ENCODE data around the gene SMTN. TPM values are rescaled to one million over a fixed set of nuclear protein-coding genes. Genes with fewer than 3 reads are reported as not detected.

The SMTN gene
- total and polyA plus RNA-seq, 2 donors = 149 to 1,750 TPM

DNA sequence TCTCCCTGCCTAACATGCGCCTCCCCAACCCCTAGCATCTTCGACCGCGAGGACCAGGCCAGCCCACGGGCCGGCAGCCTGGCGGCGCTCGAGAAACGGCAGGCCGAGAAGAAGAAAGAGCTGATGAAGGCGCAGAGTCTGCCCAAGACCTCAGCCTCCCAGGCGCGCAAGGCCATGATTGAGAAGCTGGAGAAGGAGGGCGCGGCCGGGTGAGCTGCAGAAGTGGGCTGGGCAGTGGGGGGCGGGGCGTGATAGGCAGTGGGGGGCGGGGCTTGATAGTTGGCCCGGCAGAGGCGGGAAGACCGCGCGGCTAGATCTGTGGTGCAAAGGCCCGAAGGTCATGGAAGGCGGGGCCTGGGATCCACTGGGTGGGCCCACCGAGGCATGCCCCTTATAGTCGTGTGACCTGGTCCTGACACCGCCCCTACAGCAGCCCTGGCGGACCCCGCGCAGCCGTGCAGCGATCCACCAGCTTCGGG is 17.6 kb downstream of the SMTN start:
- Histone ChIP-seq H3K27ac (ENCODE audit: low read depth) (peak overlapping the region; percentile 46), H3K36me3 (ENCODE audit: insufficient read depth) (no peaks in the 10 kb centered on the region), H3K4me1 (ENCODE audit: insufficient read depth) (no peaks in the 10 kb centered on the region), H3K4me3 (ENCODE audit: low read depth, low read length) (no peak overlapping the region)
- WGBS = 43% methylated on average over 36 of the region's 36 CpGs
- no peak for DNase-seq (ENCODE audit: extremely low spot score)

DNA sequence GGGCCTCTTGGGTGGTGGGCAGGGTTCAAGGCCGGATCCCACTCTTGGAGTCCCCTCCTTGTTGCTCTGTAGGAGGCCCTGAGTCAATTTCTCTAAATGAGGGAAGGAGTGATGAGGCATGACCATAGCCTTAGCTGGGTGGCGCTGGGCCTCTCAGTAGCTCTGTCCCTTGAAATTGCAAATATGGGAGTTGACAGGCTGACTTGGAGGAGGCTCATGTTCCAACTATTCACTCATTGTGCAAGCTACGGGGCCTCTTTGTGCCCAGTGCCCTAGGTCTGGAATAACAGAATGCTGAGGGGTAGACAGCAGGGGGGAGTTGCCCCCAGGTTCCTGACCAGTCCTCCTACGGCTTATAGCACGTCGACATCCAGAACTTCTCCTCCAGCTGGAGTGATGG is 18.3 kb downstream of the SMTN start:
- WGBS = 82% methylated on average over 6 of the region's 6 CpGs
- Histone ChIP-seq H3K4me1 (ENCODE audit: insufficient read depth) (no peaks in the 10 kb centered on the region), H3K4me3 (ENCODE audit: low read depth, low read length) (no peak overlapping the region), H3K27ac (ENCODE audit: low read depth) (peak overlapping the region; percentile 46), H3K36me3 (ENCODE audit: insufficient read depth) (no peaks in the 10 kb centered on the region)
- DNase-seq (ENCODE audit: extremely low spot score) = no peak

DNA sequence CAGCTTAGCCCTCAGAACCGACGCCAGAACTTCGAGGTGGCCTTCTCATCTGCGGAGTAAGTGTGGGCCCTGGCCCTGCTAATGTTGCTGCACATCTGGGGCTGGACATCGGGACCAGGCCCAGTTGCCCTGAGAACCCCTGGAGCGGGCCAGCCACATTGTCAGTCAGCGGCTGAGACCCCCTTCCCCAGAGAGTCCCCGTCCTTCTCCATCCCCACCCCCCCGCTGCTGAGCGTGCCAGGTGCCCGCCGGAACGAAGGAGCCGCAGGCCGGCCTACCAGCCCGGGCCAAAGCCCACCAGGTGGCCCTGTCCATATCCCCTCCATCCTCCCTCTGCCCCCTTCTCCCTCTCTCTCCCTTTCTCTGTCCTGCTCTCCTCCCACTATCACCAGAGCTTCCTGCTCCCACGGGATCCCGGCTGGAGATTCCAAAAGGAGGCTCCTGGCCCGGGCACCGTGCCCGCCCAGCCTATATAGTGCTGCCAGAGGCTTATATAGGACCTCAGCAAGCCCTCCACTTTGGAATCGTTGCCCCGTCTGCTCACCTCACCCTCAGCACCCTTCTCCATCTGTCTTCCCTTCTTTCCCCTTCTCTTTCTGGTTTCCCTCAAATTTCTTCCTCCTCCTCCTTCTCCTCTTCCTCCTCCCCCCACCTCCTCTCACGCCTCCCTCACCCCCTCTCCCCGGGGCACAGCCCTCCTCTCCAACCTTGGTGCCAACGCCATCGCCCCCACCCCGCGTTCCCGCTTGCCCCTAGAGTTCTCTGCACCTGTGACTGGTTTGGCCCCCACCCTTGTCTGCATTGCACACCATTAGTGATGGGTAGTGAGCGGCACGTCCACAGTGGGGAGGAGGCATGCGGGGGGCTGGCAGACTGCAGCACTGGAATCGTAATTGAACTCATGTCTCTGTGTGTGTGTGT is 19.0 kb downstream of the SMTN start:
- Histone ChIP-seq H3K36me3 (ENCODE audit: insufficient read depth) (no peaks in the 10 kb centered on the region), H3K4me3 (ENCODE audit: low read depth, low read length) (no peak overlapping the region), H3K27ac (ENCODE audit: low read depth) (no peak overlapping the region), H3K4me1 (ENCODE audit: insufficient read depth) (no peaks in the 10 kb centered on the region)
- no peak for DNase-seq (ENCODE audit: extremely low spot score)
- 90% methylated on average over 34 of the region's 34 CpGs for WGBS

GRCh38 chr22:31100762-31101525 is 19.8 kb downstream of the SMTN start:
- no peaks in the 10 kb centered on the region for H3K4me1 ChIP-seq (ENCODE audit: insufficient read depth)
- no peak overlapping the region for H3K27ac ChIP-seq (ENCODE audit: low read depth)
- WGBS = 88% methylated on average over 18 of the region's 18 CpGs
- no peak overlapping the region for H3K4me3 ChIP-seq (ENCODE audit: low read depth, low read length)
- no peak for DNase-seq (ENCODE audit: extremely low spot score)
- H3K36me3 ChIP-seq (ENCODE audit: insufficient read depth) = no peaks in the 10 kb centered on the region

DNA sequence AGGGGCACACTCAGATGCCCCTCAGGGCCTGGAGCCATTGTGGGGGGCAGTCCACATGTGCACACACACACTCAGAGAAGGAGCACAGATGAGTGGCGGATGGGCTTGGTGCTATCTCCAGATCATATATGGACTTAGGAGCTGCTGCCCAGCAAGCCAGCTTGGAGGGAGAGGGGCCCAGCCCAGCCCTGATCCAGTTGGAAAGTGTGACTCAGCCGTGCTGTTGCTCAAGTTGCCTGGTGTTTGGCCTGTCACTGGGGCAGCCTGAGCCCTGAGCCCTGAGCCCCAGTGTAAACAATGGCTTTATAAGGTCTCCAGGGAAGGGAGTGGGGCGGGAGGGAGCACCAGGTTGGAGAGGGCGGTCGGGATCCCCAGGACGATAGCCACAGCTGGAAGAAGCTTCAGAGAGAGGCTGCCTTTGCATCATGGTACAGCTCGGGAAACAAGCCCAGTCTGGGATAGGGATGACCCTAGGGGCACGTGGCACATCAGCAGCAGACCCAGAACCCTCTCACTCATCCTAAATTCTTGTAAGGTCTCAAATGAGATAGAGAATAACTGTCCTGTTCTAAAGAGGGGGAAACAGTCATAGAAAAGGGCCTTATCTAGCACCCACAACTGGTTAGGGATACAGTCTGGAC is 21.4 kb downstream of the SMTN start:
- Histone ChIP-seq H3K27ac (ENCODE audit: low read depth) (peak overlapping the region; percentile 76), H3K36me3 (ENCODE audit: insufficient read depth) (no peaks in the 10 kb centered on the region), H3K4me3 (ENCODE audit: low read depth, low read length) (no peak overlapping the region), H3K4me1 (ENCODE audit: insufficient read depth) (no peaks in the 10 kb centered on the region)
- 28% methylated on average over 8 of the region's 8 CpGs for WGBS
- no peak for DNase-seq (ENCODE audit: extremely low spot score)

GRCh38 chr22:31103111-31103510 is 22.0 kb downstream of the SMTN start:
- no peak for DNase-seq (ENCODE audit: extremely low spot score)
- 58% methylated on average over 2 of the region's 2 CpGs for WGBS
- H3K4me1 ChIP-seq (ENCODE audit: insufficient read depth) = no peaks in the 10 kb centered on the region
- H3K4me3 ChIP-seq (ENCODE audit: low read depth, low read length) = no peak overlapping the region
- H3K36me3 ChIP-seq (ENCODE audit: insufficient read depth) = no peaks in the 10 kb centered on the region
- H3K27ac ChIP-seq (ENCODE audit: low read depth) = peak overlapping the region; percentile 51

- Histone ChIP-seq H3K4me1 (ENCODE audit: insufficient read depth) (no peaks in the 10 kb centered on the region), H3K36me3 (ENCODE audit: insufficient read depth) (no peaks in the 10 kb centered on the region), H3K4me3 (ENCODE audit: low read depth, low read length) (no peak overlapping the region), H3K27ac (ENCODE audit: low read depth) (peak overlapping the region; percentile 30)
- no peak for DNase-seq (ENCODE audit: extremely low spot score)
- WGBS = 50% methylated on average over 33 of the region's 33 CpGs
These were observed 23.0 kb downstream of the SMTN start for GRCh38 chr22:31103899-31104694.

DNA sequence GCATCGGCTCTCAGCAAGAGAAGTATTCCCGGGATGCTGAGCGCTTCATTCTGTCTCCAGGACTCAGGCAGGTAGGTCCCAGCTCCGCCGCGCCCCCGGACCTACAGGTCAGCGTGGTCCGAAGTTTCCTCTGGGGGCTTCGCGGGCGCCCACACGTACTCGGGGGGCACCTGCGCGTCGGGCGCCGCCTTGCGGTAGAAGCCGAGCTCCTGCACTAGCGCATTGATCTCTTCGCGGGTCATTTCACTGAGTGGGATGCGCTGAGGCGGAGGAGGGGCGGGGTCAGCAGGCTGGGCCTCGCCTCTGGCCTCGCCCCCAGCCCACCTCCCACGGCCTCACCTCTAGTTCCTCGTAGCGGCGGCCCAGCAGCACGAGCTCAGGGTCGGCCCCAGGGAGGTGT is 23.8 kb downstream of the SMTN start:
- DNase-seq (ENCODE audit: extremely low spot score) = no peak
- Histone ChIP-seq H3K4me1 (ENCODE audit: insufficient read depth) (no peaks in the 10 kb centered on the region), H3K4me3 (ENCODE audit: low read depth, low read length) (no peak overlapping the region), H3K36me3 (ENCODE audit: insufficient read depth) (no peaks in the 10 kb centered on the region), H3K27ac (ENCODE audit: low read depth) (no peak overlapping the region)
- WGBS = 28% methylated on average over 35 of the region's 35 CpGs

- 52% methylated on average over 11 of the region's 11 CpGs for WGBS
- Histone ChIP-seq H3K4me1 (ENCODE audit: insufficient read depth) (no peaks in the 10 kb centered on the region), H3K36me3 (ENCODE audit: insufficient read depth) (no peaks in the 10 kb centered on the region)
These were observed 24.3 kb downstream of the SMTN start for GRCh38 chr22:31105282-31105929.

DNA sequence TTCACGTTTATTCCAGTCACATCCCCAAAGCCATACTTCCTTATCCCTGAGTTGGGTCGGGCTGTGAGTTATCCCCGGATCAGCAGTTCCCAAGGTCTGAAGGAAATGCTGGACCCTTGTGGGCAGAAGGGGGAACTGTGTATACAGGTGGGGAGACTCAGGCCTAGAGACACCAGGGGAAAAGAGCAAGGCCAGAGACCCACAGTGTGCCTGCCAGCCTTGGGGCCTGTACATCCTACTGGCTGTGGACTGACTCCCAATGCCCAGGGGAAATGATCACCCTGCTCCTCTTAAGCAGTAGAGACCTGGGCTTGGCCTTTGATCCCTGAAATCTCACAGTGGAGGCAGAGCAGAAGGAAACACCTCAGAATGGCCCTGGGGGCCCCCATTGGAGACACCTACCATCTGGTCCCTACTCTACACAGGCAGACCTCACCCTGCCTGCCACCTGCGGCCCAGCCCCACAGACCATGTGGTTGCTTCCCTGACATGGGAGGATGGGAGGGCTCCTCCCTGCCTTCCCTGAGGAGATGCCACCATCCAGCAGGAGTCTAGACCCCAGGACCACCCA is 25.0 kb downstream of the SMTN start:
- no peaks in the 10 kb centered on the region for H3K4me1 ChIP-seq (ENCODE audit: insufficient read depth)
- peak overlapping the region; percentile 97 for H3K27ac ChIP-seq (ENCODE audit: low read depth)
- no peaks in the 10 kb centered on the region for H3K36me3 ChIP-seq (ENCODE audit: insufficient read depth)
- DNase-seq (ENCODE audit: extremely low spot score) = no peak
- peak overlapping the region; percentile 71 for H3K4me3 ChIP-seq (ENCODE audit: low read depth, low read length)
- 30% methylated on average over 4 of the region's 4 CpGs for WGBS

More at GRCh38 chr22:31105282-31105929, 24.3 kb downstream of the SMTN start:
- DNase-seq (ENCODE audit: extremely low spot score) = no peak
- peak overlapping the region; percentile 46 for H3K27ac ChIP-seq (ENCODE audit: low read depth)
- H3K4me3 ChIP-seq (ENCODE audit: low read depth, low read length) = peak overlapping the region; percentile 71

GRCh38 chr22:31106731-31107177 is 25.6 kb downstream of the SMTN start:
- 27% methylated on average over 14 of the region's 14 CpGs for WGBS
- H3K27ac ChIP-seq (ENCODE audit: low read depth) = peak overlapping the region; percentile 97
- no peak for DNase-seq (ENCODE audit: extremely low spot score)
- no peaks in the 10 kb centered on the region for H3K4me1 ChIP-seq (ENCODE audit: insufficient read depth)
- no peaks in the 10 kb centered on the region for H3K36me3 ChIP-seq (ENCODE audit: insufficient read depth)
- H3K4me3 ChIP-seq (ENCODE audit: low read depth, low read length) = peak overlapping the region; percentile 71

- WGBS = 1% methylated on average over 67 of the region's 67 CpGs
- peak within 1 kb of the TSS; percentile 97 for H3K27ac ChIP-seq (ENCODE audit: low read depth)
- peak; percentile 87 for DNase-seq (ENCODE audit: extremely low spot score)
- no peaks in the 10 kb centered on the region for H3K36me3 ChIP-seq (ENCODE audit: insufficient read depth)
- H3K4me1 ChIP-seq (ENCODE audit: insufficient read depth) = no peaks in the 10 kb centered on the region
- peak within 1 kb of the TSS; percentile 71 for H3K4me3 ChIP-seq (ENCODE audit: low read depth, low read length)
These were observed 26.2 kb downstream of the SMTN start, which contains the start of gene SELENOM for GRCh38 chr22:31107178-31107893. Gene SELENOM (minus strand): TSS chr22:31107568. CDS start chr22:31107505, 63 bp downstream.

All from urinary bladder (tissue), 4 donors.